ENCODE measurements around the gene DBNDD1. TPM values are rescaled to one million over a fixed set of nuclear protein-coding genes. Genes with fewer than 3 reads are reported as not detected.

The DBNDD1 gene
- total RNA-seq, 1 experiment from 2014 or later: 75.0 TPM

DNA sequence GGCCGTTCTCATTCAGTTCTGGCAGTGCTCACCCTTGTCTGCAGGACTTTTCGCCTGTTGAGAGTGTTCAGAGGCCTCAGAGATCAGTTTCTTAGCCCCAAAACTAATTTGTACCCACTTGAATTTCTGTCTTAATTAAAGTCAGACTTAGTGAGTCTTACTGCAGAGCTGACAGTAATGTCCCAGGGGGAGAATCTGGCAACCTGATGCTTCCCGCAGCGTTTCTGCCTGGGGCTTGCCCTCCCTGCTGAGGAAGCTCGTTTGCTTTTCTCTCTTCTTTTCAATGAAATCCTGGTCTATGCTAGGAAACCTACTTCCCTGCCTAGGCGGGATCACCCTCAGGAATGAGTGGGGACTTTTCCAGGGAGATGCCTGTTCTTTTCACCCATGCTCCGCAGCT lies 25.3 kb downstream of the DBNDD1 start:
- H3K4me3 Mint-ChIP-seq: no peak overlapping the region
- H3K36me3 Mint-ChIP-seq: peaks cover 61% of the 10 kb centered on the region
- ATAC-seq: no peak
- ChIA-PET POLR2A (no interaction called here), CTCF (no interaction called here)
- peaks cover 23% of the 10 kb centered on the region for H3K9me3 Mint-ChIP-seq
- H3K27me3 Mint-ChIP-seq (ENCODE audit: low read depth): peaks cover 12% of the 10 kb centered on the region; the same call in 1 of the 2 replicates
- DNase-seq (ENCODE audit: low spot score): no peak
- TF ChIP-seq, protein P1, sequence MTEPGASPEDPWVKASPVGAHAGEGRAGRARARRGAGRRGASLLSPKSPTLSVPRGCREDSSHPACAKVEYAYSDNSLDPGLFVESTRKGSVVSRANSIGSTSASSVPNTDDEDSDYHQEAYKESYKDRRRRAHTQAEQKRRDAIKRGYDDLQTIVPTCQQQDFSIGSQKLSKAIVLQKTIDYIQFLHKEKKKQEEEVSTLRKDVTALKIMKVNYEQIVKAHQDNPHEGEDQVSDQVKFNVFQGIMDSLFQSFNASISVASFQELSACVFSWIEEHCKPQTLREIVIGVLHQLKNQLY (CRISPR knock-in tag; IDR thresholded peaks at IDR 0.05): no peak
- no peak for TF ChIP-seq RORB (CRISPR knock-in tag; IDR thresholded peaks at IDR 0.05)
- TF ChIP-seq, protein P2, sequence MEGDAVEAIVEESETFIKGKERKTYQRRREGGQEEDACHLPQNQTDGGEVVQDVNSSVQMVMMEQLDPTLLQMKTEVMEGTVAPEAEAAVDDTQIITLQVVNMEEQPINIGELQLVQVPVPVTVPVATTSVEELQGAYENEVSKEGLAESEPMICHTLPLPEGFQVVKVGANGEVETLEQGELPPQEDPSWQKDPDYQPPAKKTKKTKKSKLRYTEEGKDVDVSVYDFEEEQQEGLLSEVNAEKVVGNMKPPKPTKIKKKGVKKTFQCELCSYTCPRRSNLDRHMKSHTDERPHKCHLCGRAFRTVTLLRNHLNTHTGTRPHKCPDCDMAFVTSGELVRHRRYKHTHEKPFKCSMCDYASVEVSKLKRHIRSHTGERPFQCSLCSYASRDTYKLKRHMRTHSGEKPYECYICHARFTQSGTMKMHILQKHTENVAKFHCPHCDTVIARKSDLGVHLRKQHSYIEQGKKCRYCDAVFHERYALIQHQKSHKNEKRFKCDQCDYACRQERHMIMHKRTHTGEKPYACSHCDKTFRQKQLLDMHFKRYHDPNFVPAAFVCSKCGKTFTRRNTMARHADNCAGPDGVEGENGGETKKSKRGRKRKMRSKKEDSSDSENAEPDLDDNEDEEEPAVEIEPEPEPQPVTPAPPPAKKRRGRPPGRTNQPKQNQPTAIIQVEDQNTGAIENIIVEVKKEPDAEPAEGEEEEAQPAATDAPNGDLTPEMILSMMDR (IDR thresholded peaks at IDR 0.05): no peak
- TF ChIP-seq, protein P3, sequence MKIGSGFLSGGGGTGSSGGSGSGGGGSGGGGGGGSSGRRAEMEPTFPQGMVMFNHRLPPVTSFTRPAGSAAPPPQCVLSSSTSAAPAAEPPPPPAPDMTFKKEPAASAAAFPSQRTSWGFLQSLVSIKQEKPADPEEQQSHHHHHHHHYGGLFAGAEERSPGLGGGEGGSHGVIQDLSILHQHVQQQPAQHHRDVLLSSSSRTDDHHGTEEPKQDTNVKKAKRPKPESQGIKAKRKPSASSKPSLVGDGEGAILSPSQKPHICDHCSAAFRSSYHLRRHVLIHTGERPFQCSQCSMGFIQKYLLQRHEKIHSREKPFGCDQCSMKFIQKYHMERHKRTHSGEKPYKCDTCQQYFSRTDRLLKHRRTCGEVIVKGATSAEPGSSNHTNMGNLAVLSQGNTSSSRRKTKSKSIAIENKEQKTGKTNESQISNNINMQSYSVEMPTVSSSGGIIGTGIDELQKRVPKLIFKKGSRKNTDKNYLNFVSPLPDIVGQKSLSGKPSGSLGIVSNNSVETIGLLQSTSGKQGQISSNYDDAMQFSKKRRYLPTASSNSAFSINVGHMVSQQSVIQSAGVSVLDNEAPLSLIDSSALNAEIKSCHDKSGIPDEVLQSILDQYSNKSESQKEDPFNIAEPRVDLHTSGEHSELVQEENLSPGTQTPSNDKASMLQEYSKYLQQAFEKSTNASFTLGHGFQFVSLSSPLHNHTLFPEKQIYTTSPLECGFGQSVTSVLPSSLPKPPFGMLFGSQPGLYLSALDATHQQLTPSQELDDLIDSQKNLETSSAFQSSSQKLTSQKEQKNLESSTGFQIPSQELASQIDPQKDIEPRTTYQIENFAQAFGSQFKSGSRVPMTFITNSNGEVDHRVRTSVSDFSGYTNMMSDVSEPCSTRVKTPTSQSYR (CRISPR knock-in tag; IDR thresholded peaks at IDR 0.05): no peak
- no peak for TF ChIP-seq ZNF263 (CRISPR knock-in tag; IDR thresholded peaks at IDR 0.05; ENCODE audit: low read depth)
- TF ChIP-seq SMAD3 (CRISPR knock-in tag; IDR thresholded peaks at IDR 0.05; ENCODE audit: borderline replicate concordance): no peak
- TF ChIP-seq ZNF423 (CRISPR knock-in tag; IDR thresholded peaks at IDR 0.05): no peak
- TF ChIP-seq, protein P4, sequence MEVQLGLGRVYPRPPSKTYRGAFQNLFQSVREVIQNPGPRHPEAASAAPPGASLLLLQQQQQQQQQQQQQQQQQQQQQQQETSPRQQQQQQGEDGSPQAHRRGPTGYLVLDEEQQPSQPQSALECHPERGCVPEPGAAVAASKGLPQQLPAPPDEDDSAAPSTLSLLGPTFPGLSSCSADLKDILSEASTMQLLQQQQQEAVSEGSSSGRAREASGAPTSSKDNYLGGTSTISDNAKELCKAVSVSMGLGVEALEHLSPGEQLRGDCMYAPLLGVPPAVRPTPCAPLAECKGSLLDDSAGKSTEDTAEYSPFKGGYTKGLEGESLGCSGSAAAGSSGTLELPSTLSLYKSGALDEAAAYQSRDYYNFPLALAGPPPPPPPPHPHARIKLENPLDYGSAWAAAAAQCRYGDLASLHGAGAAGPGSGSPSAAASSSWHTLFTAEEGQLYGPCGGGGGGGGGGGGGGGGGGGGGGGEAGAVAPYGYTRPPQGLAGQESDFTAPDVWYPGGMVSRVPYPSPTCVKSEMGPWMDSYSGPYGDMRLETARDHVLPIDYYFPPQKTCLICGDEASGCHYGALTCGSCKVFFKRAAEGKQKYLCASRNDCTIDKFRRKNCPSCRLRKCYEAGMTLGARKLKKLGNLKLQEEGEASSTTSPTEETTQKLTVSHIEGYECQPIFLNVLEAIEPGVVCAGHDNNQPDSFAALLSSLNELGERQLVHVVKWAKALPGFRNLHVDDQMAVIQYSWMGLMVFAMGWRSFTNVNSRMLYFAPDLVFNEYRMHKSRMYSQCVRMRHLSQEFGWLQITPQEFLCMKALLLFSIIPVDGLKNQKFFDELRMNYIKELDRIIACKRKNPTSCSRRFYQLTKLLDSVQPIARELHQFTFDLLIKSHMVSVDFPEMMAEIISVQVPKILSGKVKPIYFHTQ (CRISPR knock-in tag; IDR thresholded peaks at IDR 0.05): no peak
- no peak for TF ChIP-seq CBFB (CRISPR knock-in tag; IDR thresholded peaks at IDR 0.05; ENCODE audit: low read depth)
- TF ChIP-seq ESRRA (CRISPR knock-in tag; IDR thresholded peaks at IDR 0.05; ENCODE audit: borderline replicate concordance): no peak
- TF ChIP-seq ZNF232 (CRISPR knock-in tag; IDR thresholded peaks at IDR 0.05): no peak
- TF ChIP-seq, protein P5, sequence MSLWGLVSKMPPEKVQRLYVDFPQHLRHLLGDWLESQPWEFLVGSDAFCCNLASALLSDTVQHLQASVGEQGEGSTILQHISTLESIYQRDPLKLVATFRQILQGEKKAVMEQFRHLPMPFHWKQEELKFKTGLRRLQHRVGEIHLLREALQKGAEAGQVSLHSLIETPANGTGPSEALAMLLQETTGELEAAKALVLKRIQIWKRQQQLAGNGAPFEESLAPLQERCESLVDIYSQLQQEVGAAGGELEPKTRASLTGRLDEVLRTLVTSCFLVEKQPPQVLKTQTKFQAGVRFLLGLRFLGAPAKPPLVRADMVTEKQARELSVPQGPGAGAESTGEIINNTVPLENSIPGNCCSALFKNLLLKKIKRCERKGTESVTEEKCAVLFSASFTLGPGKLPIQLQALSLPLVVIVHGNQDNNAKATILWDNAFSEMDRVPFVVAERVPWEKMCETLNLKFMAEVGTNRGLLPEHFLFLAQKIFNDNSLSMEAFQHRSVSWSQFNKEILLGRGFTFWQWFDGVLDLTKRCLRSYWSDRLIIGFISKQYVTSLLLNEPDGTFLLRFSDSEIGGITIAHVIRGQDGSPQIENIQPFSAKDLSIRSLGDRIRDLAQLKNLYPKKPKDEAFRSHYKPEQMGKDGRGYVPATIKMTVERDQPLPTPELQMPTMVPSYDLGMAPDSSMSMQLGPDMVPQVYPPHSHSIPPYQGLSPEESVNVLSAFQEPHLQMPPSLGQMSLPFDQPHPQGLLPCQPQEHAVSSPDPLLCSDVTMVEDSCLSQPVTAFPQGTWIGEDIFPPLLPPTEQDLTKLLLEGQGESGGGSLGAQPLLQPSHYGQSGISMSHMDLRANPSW (CRISPR knock-in tag; conservative IDR thresholded peaks at IDR 0.05; ENCODE audit: low read depth): no peak
- TF ChIP-seq, protein P6, sequence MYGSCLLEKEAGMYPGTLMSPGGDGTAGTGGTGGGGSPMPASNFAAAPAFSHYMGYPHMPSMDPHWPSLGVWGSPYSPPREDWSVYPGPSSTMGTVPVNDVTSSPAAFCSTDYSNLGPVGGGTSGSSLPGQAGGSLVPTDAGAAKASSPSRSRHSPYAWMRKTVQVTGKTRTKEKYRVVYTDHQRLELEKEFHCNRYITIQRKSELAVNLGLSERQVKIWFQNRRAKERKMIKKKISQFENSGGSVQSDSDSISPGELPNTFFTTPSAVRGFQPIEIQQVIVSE (CRISPR knock-in tag; IDR thresholded peaks at IDR 0.05; ENCODE audit: borderline replicate concordance): no peak
- TF ChIP-seq, protein P7, sequence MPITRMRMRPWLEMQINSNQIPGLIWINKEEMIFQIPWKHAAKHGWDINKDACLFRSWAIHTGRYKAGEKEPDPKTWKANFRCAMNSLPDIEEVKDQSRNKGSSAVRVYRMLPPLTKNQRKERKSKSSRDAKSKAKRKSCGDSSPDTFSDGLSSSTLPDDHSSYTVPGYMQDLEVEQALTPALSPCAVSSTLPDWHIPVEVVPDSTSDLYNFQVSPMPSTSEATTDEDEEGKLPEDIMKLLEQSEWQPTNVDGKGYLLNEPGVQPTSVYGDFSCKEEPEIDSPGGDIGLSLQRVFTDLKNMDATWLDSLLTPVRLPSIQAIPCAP (CRISPR knock-in tag; IDR thresholded peaks at IDR 0.05): no peak
- no peak for TF ChIP-seq ZNF317 (CRISPR knock-in tag; IDR thresholded peaks at IDR 0.05; ENCODE audit: borderline replicate concordance, low read depth)
- TF ChIP-seq ZNF138 (CRISPR knock-in tag; conservative IDR thresholded peaks at IDR 0.05): no peak
- TF ChIP-seq JAZF1 (CRISPR knock-in tag; IDR thresholded peaks at IDR 0.05): no peak
- TF ChIP-seq FOXJ3 (CRISPR knock-in tag; IDR thresholded peaks at IDR 0.05; ENCODE audit: borderline replicate concordance): no peak
- H3K27ac Mint-ChIP-seq: peak overlapping the region; percentile 94; the same call in 1 of the 2 replicates
- no peaks in the 10 kb centered on the region for H3K4me1 Mint-ChIP-seq

Measured in WTC11 (cell line).